Measurements from ENCODE around the gene SCAMP2.
"Not testable (repeated sequence)": the region's sequence is repeated elsewhere in the genome, so short reads cannot be mapped to it uniquely, and the experiment has no call there.

SCAMP2 gene

GRCh38 chr15:74889883-74890664 lies 16.9 kb upstream of the SCAMP2 start, which contains the start of gene MPI:
Gene MPI (plus strand): TSS chr15:74890042. CDS start chr15:74890074, 32 bp downstream.
- DNase-seq (ENCODE audit: low read depth) = peak; percentile 74

- no peak for DNase-seq (ENCODE audit: low read depth)
These were observed 16.3 kb upstream of the SCAMP2 start for GRCh38 chr15:74889390-74889882.

- no peak for DNase-seq (ENCODE audit: low read depth)
These were observed 15.6 kb upstream of the SCAMP2 start for GRCh38 chr15:74888716-74889115.

GRCh38 chr15:74887537-74888193 lies 14.5 kb upstream of the SCAMP2 start:
- not testable (repeated sequence) for DNase-seq (ENCODE audit: low read depth)

GRCh38 chr15:74885461-74885860 lies 12.3 kb upstream of the SCAMP2 start:
- no peak for DNase-seq (ENCODE audit: low read depth)

GRCh38 chr15:74884428-74885223 lies 11.5 kb upstream of the SCAMP2 start:
- no peak for DNase-seq (ENCODE audit: low read depth)

GRCh38 chr15:74882528-74882927 lies 9.4 kb upstream of the SCAMP2 start:
- DNase-seq (ENCODE audit: low read depth) = no peak

- no peak for DNase-seq (ENCODE audit: low read depth)
These were observed 5.1 kb upstream of the SCAMP2 start for GRCh38 chr15:74878273-74878672.

GRCh38 chr15:74873756-74874424 lies 725 bp upstream of the SCAMP2 start:
- DNase-seq (ENCODE audit: low read depth) = no peak

- DNase-seq (ENCODE audit: low read depth) = no peak
These were observed 496 bp downstream of the SCAMP2 start for GRCh38 chr15:74872702-74873035.

- no peak for DNase-seq (ENCODE audit: low read depth)
These were observed 2.5 kb downstream of the SCAMP2 start for GRCh38 chr15:74870436-74871215.

- DNase-seq (ENCODE audit: low read depth) = no peak
These were observed 3.3 kb downstream of the SCAMP2 start for GRCh38 chr15:74869726-74870407.

GRCh38 chr15:74869372-74869725 lies 3.8 kb downstream of the SCAMP2 start:
- no peak for DNase-seq (ENCODE audit: low read depth)

GRCh38 chr15:74868059-74868458 lies 5.1 kb downstream of the SCAMP2 start:
- DNase-seq (ENCODE audit: low read depth) = no peak

GRCh38 chr15:74867466-74868038 lies 5.6 kb downstream of the SCAMP2 start:
- no peak for DNase-seq (ENCODE audit: low read depth)

GRCh38 chr15:74866090-74866489 lies 7.1 kb downstream of the SCAMP2 start:
- DNase-seq (ENCODE audit: low read depth) = no peak

- DNase-seq (ENCODE audit: low read depth) = no peak
These were observed 7.8 kb downstream of the SCAMP2 start for GRCh38 chr15:74865316-74865715.

- DNase-seq (ENCODE audit: low read depth) = no peak
These were observed 8.9 kb downstream of the SCAMP2 start for GRCh38 chr15:74864296-74864695.

- no peak for DNase-seq (ENCODE audit: low read depth)
These were observed 9.7 kb downstream of the SCAMP2 start for GRCh38 chr15:74863239-74864056.

- DNase-seq (ENCODE audit: low read depth) = no peak
These were observed 14.8 kb downstream of the SCAMP2 start for GRCh38 chr15:74858369-74858740.
